A549 (cell line): Measurements from ENCODE around the gene TRIM71. TPM values are rescaled to one million over a fixed set of nuclear protein-coding genes. Genes with fewer than 3 reads are reported as not detected.

Source experiments
- ATAC-seq, 2 experiments: fragments of 200-7000 bp in 1 of 2; fragments of >200 bp in 1 of 2; cut with Nextera tagmentation in 1 of 2; cut with Tn5 transposase in 1 of 2; 3 replicates each; pipeline versions ENCODE4 v1.8.0 to v1.9.1; 2018 to 2020; ENCODE audit warnings: mild to moderate bottlenecking in 1 of 2, moderate library complexity in 1 of 2
- CTCF ChIA-PET: fragments of 300-600 bp; sonication (Branson Sonifier 250); formaldehyde crosslinking; extraction: SDS; loops from one replicate; lab custom pipeline; 2021; ENCODE audit warnings: antibody characterized with exemption, inconsistent platforms; lab: Yijun Ruan, JAX
- POLR2A ChIA-PET: fragments of 350-600 bp; formaldehyde crosslinking; extraction: SDS; loops from one replicate; lab custom pipeline; 2021; ENCODE audit warnings: antibody characterized with exemption, inconsistent platforms; lab: Yijun Ruan, JAX
- DNase-seq, 2 experiments: peaks; one replicate each; pipeline versions ENCODE4 v3.0.0 to v3.0.0-alpha.2; 2011 to 2016; ENCODE audit warnings: low read depth in 1 of 2, low spot score in 1 of 2
- FAIRE-seq: peaks from 2 replicates; lab custom pipeline; 2011; peaks lifted over from hg19 to GRCh38; lab: Jason Lieb, UNC
- H3K27ac ChIP-seq, 2 experiments: fragments of >200 bp; sonication (Bioruptor Twin); formaldehyde crosslinking; 3 replicates each; pipeline ENCODE4 v1.5.1; 2016 to 2017
- H3K4me1 ChIP-seq: fragments of >200 bp; sonication (Bioruptor Twin); formaldehyde crosslinking; 3 replicates; pipeline ENCODE4 v1.6.1; 2016
- H3K4me2 ChIP-seq: fragments of >200 bp; sonication (Bioruptor Twin); formaldehyde crosslinking; 3 replicates; pipeline ENCODE4 v1.6.1; 2016
- H3K4me3 ChIP-seq: fragments of >200 bp; sonication (Bioruptor Twin); formaldehyde crosslinking; 3 replicates; pipeline ENCODE4 v1.5.1; 2016
- H3K9me3 ChIP-seq: fragments of >200 bp; sonication (Bioruptor Twin); formaldehyde crosslinking; 3 replicates; pipeline ENCODE4 v1.6.1; 2016
- ATOH8 ChIP-seq: fragments of 250-450 bp; sonication (Bioruptor Pico); IDR thresholded peaks from 2 replicates; pipeline ENCODE4 v1.5.0; 2020; ENCODE audit warnings: low read depth, mild to moderate bottlenecking, moderate library complexity
- CBX8 ChIP-seq: fragments of 200-600 bp; sonication (generic); IDR thresholded peaks from 2 replicates; pipeline ENCODE4 v1.6.1; 2016
- CTCF ChIP-seq: fragments of >200 bp; sonication (Bioruptor Twin); formaldehyde crosslinking; IDR thresholded peaks from 3 replicates; pipeline ENCODE4 v1.5.1; 2016
- ESRRA ChIP-seq: fragments of 150-350 bp; IDR thresholded peaks from 2 replicates; pipeline ENCODE4 v1.6.1; 2014; ENCODE audit warnings: mild to moderate bottlenecking, low read length, borderline replicate concordance
- FOSB ChIP-seq: fragments of 250-450 bp; sonication (Bioruptor Pico); IDR thresholded peaks from 2 replicates; pipeline ENCODE4 v1.5.0; 2020; ENCODE audit warnings: mild to moderate bottlenecking, moderate library complexity
- FOXS1 ChIP-seq: fragments of 250-450 bp; sonication (Bioruptor Pico); IDR thresholded peaks from 2 replicates; pipeline ENCODE4 v1.5.0; 2020; ENCODE audit warnings: mild to moderate bottlenecking, moderate library complexity
- GATA3 ChIP-seq: IDR thresholded peaks from 2 replicates; pipeline ENCODE4 v1.6.1; 2012; ENCODE audit warnings: borderline replicate concordance
- HDAC2 ChIP-seq: fragments of 200-600 bp; sonication (generic); IDR thresholded peaks from 2 replicates; pipeline ENCODE4 v1.6.1; 2016
- HOXB13 ChIP-seq: fragments of 250-450 bp; sonication (Bioruptor Pico); IDR thresholded peaks from 2 replicates; pipeline ENCODE4 v1.5.0; 2020; ENCODE audit warnings: low read depth, mild to moderate bottlenecking, moderate library complexity
- HOXB5 ChIP-seq: fragments of 250-450 bp; sonication (Bioruptor Pico); IDR thresholded peaks from 2 replicates; pipeline ENCODE4 v1.5.0; 2020; ENCODE audit warnings: mild to moderate bottlenecking, moderate library complexity
- KDM1A ChIP-seq: fragments of 200-600 bp; sonication (generic); IDR thresholded peaks from 2 replicates; pipeline ENCODE4 v1.6.1; 2016; ENCODE audit warnings: low read depth, mild to moderate bottlenecking
- MAFK ChIP-seq: fragments of 450-650 bp; IDR thresholded peaks from 2 replicates; pipeline ENCODE4 v1.6.1; 2014; ENCODE audit not compliant: partially characterized antibody
- MAZ ChIP-seq: fragments of 150-350 bp; IDR thresholded peaks from 2 replicates; pipeline ENCODE4 v1.6.1; 2014; ENCODE audit warnings: antibody characterized with exemption, low read depth, low read length, borderline replicate concordance
- NR3C1 ChIP-seq: fragments of >200 bp; sonication (Bioruptor Twin); formaldehyde crosslinking; IDR thresholded peaks from 3 replicates; pipeline ENCODE4 v1.6.1; 2017
- PBX3 ChIP-seq: IDR thresholded peaks from 2 replicates; pipeline ENCODE4 v1.6.1; 2012
- PHF8 ChIP-seq: fragments of 200-600 bp; sonication (generic); IDR thresholded peaks from 2 replicates; pipeline ENCODE4 v1.6.1; 2016; ENCODE audit warnings: low read depth, mild to moderate bottlenecking, antibody characterized with exemption, moderate library complexity, borderline replicate concordance
- RARB ChIP-seq: fragments of 250-450 bp; sonication (Bioruptor Pico); IDR thresholded peaks from 2 replicates; pipeline ENCODE4 v1.8.0; 2021; ENCODE audit warnings: mild to moderate bottlenecking, moderate library complexity
- RCOR1 ChIP-seq: fragments of 150-350 bp; IDR thresholded peaks from 2 replicates; pipeline ENCODE4 v1.6.1; 2014; ENCODE audit warnings: antibody characterized with exemption, low read length, low read depth
- RFX5 ChIP-seq: fragments of 450-650 bp; IDR thresholded peaks from 2 replicates; pipeline ENCODE4 v1.7.1; 2014; ENCODE audit warnings: antibody characterized with exemption, mild to moderate bottlenecking, moderate library complexity
- TFCP2L1 ChIP-seq: fragments of 250-450 bp; sonication (Bioruptor Pico); IDR thresholded peaks from 2 replicates; pipeline ENCODE4 v1.5.0; 2021; ENCODE audit warnings: mild to moderate bottlenecking
- TP53 ChIP-seq: fragments of 250-450 bp; sonication (Bioruptor Pico); IDR thresholded peaks from 2 replicates; pipeline ENCODE4 v1.5.0; 2021; ENCODE audit warnings: mild to moderate bottlenecking, moderate library complexity
- USF2 ChIP-seq: fragments of 450-650 bp; IDR thresholded peaks from 2 replicates; pipeline ENCODE4 v1.6.1; 2014; ENCODE audit warnings: antibody characterized with exemption
- whole genome bisulfite sequencing: methylation state at CpG from one replicate; pipeline ENCODE4 v1.1.6; 2017; ENCODE audit errors: missing lambda C conversion rate; 5-methylcytosine and 5-hydroxymethylcytosine counted together
- polyA plus RNA-seq, 4 experiments: library from polyadenylated mRNA; depleted of rRNA in 3 of 4; stranded (reverse); fragments of >200 nt; fragmentation: RNase III in 1 of 4; extraction: RNeasy Plus Mini Kit Qiagen cat#74134 plus additional on column Dnase treatment in 1 of 4; gene quantifications; 2 replicates in 3 of 4; 3 replicates in 1 of 4; pipeline ENCODE4 v1.2.3, GENCODE V29; 2011 to 2017
- TF ChIP-seq, protein P1 (sequence below): fragments of 150-350 bp; IDR thresholded peaks from 2 replicates; pipeline ENCODE4 v1.6.1; 2014; ENCODE audit warnings: low read depth, mild to moderate bottlenecking, low read length

TRIM71 gene
- polyA plus RNA-seq, 2 of the 4 experiments (the other 2 are of a cell fraction), result 0.01 TPM; not detected in 1

DNA sequence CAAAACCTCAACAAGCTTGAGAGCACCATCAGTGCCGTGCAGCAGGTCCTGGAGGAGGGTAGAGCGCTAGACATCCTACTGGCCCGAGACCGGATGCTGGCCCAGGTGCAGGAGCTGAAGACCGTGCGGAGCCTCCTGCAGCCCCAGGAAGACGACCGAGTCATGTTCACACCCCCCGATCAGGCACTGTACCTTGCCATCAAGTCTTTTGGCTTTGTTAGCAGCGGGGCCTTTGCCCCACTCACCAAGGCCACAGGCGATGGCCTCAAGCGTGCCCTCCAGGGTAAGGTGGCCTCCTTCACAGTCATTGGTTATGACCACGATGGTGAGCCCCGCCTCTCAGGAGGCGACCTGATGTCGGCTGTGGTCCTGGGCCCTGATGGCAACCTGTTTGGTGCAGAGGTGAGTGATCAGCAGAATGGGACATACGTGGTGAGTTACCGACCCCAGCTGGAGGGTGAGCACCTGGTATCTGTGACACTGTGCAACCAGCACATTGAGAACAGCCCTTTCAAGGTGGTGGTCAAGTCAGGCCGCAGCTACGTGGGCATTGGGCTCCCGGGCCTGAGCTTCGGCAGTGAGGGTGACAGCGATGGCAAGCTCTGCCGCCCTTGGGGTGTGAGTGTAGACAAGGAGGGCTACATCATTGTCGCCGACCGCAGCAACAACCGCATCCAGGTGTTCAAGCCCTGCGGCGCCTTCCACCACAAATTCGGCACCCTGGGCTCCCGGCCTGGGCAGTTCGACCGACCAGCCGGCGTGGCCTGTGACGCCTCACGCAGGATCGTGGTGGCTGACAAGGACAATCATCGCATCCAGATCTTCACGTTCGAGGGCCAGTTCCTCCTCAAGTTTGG lies 72.9 kb downstream of the TRIM71 start:
- Histone ChIP-seq H3K27ac (no peak overlapping the region), H3K4me1 (no peaks in the 10 kb centered on the region), H3K4me2 (no peak overlapping the region), H3K9me3 (no peaks in the 10 kb centered on the region), H3K4me3 (no peak overlapping the region)
- ChIA-PET CTCF (interaction anchor here (1.6 kb wide), 1 partner anchor 11 kb away, joined by 3 read pairs; no protein-coding TSS in a partner anchor), POLR2A (no interaction called here)
- DNase-seq (no peak), ATAC-seq (no peak), FAIRE-seq (no peak)
- WGBS, result 88% methylated on average over 33 of the region's 42 CpGs
- TF ChIP-seq FOSB (CRISPR knock-in tag) (no peak), KDM1A (no peak), CBX8 (no peak), HDAC2 (no peak), HOXB13 (CRISPR knock-in tag) (no peak), MAZ (no peak), GATA3 (no peak), FOXS1 (CRISPR knock-in tag) (no peak), ESRRA (no peak), CTCF (no peak), TP53 (CRISPR knock-in tag) (no peak), USF2 (no peak), PHF8 (no peak), ATOH8 (no peak), RCOR1 (no peak)
- TF ChIP-seq, protein P1, sequence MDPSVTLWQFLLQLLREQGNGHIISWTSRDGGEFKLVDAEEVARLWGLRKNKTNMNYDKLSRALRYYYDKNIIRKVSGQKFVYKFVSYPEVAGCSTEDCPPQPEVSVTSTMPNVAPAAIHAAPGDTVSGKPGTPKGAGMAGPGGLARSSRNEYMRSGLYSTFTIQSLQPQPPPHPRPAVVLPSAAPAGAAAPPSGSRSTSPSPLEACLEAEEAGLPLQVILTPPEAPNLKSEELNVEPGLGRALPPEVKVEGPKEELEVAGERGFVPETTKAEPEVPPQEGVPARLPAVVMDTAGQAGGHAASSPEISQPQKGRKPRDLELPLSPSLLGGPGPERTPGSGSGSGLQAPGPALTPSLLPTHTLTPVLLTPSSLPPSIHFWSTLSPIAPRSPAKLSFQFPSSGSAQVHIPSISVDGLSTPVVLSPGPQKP, result no peak

DNA sequence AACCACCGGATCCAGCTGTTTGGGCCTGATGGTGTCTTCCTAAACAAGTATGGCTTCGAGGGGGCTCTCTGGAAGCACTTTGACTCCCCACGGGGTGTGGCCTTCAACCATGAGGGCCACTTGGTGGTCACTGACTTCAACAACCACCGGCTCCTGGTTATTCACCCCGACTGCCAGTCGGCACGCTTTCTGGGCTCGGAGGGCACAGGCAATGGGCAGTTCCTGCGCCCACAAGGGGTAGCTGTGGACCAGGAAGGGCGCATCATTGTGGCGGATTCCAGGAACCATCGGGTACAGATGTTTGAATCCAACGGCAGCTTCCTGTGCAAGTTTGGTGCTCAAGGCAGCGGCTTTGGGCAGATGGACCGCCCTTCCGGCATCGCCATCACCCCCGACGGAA lies 73.6 kb downstream of the TRIM71 start:
- no peak overlapping the region for H3K4me2 ChIP-seq
- ChIA-PET CTCF (no interaction called here), POLR2A (no interaction called here)
- no peak overlapping the region for H3K27ac ChIP-seq
- no peak overlapping the region for H3K4me3 ChIP-seq
- no peaks in the 10 kb centered on the region for H3K4me1 ChIP-seq
- WGBS, result 75% methylated on average over 17 of the region's 19 CpGs
- no peak for TF ChIP-seq PBX3
- TF ChIP-seq MAFK, result no peak
- no peak for TF ChIP-seq RARB (CRISPR knock-in tag)
- no peak for TF ChIP-seq PHF8
- TF ChIP-seq HOXB5 (CRISPR knock-in tag), result no peak
- TF ChIP-seq GATA3, result no peak
- TF ChIP-seq TFCP2L1, result no peak
- TF ChIP-seq RFX5, result no peak
- no peak for TF ChIP-seq NR3C1
- DNase-seq (no peak), ATAC-seq (no peak), FAIRE-seq (no peak)
- no peaks in the 10 kb centered on the region for H3K9me3 ChIP-seq
